Measurements from ENCODE around the gene SLC22A12.

Gene SLC22A12

DNA sequence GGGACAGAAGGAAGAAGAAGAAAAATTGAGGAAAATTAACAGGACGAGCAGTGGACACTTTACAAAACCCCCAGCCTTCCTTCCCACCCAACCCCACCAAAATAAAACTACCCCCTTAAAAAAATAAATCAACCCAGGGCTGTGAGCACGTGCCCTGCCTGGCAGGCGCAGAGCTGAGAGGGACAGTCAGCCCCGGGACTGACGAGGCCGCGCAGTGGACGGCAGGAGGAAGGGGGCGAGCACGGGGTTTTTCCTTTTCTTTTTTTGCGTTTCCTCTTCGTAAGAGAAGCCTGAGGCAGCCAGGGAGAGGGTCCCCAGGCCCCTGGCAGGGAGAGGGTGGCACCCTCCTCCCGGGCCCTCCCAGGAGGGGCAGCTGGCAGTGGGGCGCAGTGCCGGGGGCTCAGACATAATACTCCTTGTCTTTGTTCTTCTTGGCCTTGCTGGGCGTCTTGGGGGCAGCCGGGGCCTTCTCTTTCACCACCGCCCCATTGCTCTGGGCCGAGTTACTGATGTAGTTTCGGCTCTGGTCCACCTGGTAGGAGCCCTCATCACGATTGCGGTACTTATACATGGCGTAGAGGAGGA, 15.9 kb downstream of the SLC22A12 start:
- Histone ChIP-seq H3K4me3 (ENCODE audit: low read depth, low read length) (no peak overlapping the region), H3K27me3 (ENCODE audit: control insufficient read depth, insufficient read depth, low read length) (no peaks in the 10 kb centered on the region), H2AFZ (no peak overlapping the region), H3K9ac (no peak overlapping the region), H3K4me1 (no peaks in the 10 kb centered on the region), H3K36me3 (ENCODE audit: control insufficient read depth, insufficient read depth, low read length) (no peaks in the 10 kb centered on the region), H3K4me2 (ENCODE audit: low read length) (no peak overlapping the region), H3K9me3 (ENCODE audit: control insufficient read depth, low read length) (no peaks in the 10 kb centered on the region), H3K79me2 (no peaks in the 10 kb centered on the region), H3K27ac (no peak overlapping the region)
- TF ChIP-seq, protein P1, sequence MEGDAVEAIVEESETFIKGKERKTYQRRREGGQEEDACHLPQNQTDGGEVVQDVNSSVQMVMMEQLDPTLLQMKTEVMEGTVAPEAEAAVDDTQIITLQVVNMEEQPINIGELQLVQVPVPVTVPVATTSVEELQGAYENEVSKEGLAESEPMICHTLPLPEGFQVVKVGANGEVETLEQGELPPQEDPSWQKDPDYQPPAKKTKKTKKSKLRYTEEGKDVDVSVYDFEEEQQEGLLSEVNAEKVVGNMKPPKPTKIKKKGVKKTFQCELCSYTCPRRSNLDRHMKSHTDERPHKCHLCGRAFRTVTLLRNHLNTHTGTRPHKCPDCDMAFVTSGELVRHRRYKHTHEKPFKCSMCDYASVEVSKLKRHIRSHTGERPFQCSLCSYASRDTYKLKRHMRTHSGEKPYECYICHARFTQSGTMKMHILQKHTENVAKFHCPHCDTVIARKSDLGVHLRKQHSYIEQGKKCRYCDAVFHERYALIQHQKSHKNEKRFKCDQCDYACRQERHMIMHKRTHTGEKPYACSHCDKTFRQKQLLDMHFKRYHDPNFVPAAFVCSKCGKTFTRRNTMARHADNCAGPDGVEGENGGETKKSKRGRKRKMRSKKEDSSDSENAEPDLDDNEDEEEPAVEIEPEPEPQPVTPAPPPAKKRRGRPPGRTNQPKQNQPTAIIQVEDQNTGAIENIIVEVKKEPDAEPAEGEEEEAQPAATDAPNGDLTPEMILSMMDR (IDR thresholded peaks at IDR 0.05) = no peak

DNA sequence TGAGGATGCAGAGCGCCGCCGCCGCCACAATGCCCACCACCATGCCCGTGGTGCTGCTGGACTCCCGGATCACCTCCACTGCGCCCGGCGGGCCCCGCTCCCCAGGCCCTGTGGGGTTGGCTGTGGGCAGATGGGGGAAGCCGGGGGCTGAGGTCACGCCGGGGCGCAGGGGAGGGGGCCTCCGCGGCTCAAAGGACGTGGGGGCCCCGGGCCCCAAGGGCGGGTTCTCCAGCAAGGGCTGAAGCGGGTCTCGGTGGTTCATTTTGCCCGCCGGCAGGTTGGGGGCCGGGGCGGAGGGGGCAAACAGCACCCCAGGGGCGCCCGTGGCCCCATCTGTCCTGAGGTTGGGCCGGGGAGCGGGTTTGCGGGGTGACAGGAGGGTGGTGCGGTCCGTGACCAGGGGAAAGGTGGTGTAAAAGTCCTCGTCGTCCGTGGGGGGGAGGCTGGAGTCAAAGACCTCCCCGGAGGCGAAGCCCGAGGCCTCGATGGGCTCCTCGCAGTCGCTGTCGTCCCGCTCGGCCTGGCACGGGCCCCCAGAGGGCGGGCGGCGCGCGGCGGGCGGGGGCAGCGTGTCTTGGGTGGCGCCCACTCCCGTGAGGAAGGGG, 16.5 kb downstream of the SLC22A12 start:
- Histone ChIP-seq H3K36me3 (ENCODE audit: control insufficient read depth, insufficient read depth, low read length) (no peaks in the 10 kb centered on the region), H3K27ac (no peak overlapping the region), H3K4me1 (no peaks in the 10 kb centered on the region), H2AFZ (peak overlapping the region; percentile 58), H3K79me2 (no peaks in the 10 kb centered on the region), H3K4me3 (ENCODE audit: low read depth, low read length) (no peak overlapping the region), H3K27me3 (ENCODE audit: control insufficient read depth, insufficient read depth, low read length) (no peaks in the 10 kb centered on the region), H3K4me2 (ENCODE audit: low read length) (no peak overlapping the region), H3K9me3 (ENCODE audit: control insufficient read depth, low read length) (no peaks in the 10 kb centered on the region), H3K9ac (no peak overlapping the region)
- TF ChIP-seq, protein P1 (IDR thresholded peaks at IDR 0.05) = no peak

DNA sequence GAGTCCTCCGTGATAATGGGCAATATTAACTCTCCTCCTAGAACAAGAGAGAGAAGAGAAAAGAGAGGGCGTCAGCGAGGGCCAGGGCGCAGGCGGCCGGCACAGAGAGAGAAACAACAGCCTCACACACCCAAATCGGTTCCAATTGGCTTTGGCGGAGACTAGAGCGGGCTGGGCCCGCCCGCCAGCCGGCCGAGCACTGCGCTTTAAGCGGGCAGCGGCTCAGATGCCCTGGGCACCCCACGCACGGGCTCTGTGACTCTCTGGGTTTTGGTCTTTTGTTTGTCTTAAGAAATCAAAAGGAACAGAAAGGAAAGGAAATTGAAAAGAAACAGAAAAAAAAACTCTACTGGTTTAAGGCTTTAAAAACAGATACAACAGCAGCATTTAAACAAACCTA, 17.0 kb downstream of the SLC22A12 start:
- Histone ChIP-seq H3K4me3 (ENCODE audit: low read depth, low read length) (no peak overlapping the region), H3K9ac (no peak overlapping the region), H3K4me2 (ENCODE audit: low read length) (no peak overlapping the region), H3K27ac (no peak overlapping the region), H3K79me2 (no peaks in the 10 kb centered on the region), H3K9me3 (ENCODE audit: control insufficient read depth, low read length) (no peaks in the 10 kb centered on the region), H3K27me3 (ENCODE audit: control insufficient read depth, insufficient read depth, low read length) (no peaks in the 10 kb centered on the region), H3K36me3 (ENCODE audit: control insufficient read depth, insufficient read depth, low read length) (no peaks in the 10 kb centered on the region), H2AFZ (peak overlapping the region; percentile 58), H3K4me1 (no peaks in the 10 kb centered on the region)
- TF ChIP-seq, protein P1 (IDR thresholded peaks at IDR 0.05) = no peak

DNA sequence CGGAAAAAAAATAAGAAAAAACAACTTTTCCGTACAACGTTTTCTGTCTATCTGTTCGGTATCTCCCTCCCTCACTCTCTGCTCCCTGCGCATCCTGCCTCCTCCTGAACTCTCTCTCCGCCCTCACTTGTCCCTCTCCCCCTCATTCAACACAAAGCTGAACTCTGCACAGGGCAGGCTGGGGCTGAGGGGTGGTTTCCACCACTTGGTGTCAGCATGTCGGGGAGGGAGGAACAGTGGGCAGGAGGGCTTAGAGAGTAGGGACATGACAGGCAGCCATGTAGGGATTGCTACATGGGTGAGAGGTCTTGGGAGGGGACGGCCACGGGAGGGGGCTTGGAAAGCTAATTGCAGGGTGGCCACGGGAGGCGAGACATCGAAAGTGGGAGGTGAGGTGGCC, 17.6 kb downstream of the SLC22A12 start:
- Histone ChIP-seq H3K9ac (no peak overlapping the region), H3K4me1 (no peaks in the 10 kb centered on the region), H3K4me3 (ENCODE audit: low read depth, low read length) (no peak overlapping the region), H3K4me2 (ENCODE audit: low read length) (no peak overlapping the region), H3K27ac (no peak overlapping the region), H3K9me3 (ENCODE audit: control insufficient read depth, low read length) (no peaks in the 10 kb centered on the region), H3K36me3 (ENCODE audit: control insufficient read depth, insufficient read depth, low read length) (no peaks in the 10 kb centered on the region), H2AFZ (no peak overlapping the region), H3K27me3 (ENCODE audit: control insufficient read depth, insufficient read depth, low read length) (no peaks in the 10 kb centered on the region), H3K79me2 (no peaks in the 10 kb centered on the region)
- TF ChIP-seq, protein P1 (IDR thresholded peaks at IDR 0.05) = no peak

All from parathyroid adenoma (tissue), 2 donors.